GM19238 (cell line): ENCODE measurements around the gene FBXO47.
"Not testable (repeated sequence)": the region's sequence is repeated elsewhere in the genome, so short reads cannot be mapped to it uniquely, and the experiment has no call there.

Source experiments
- DNase-seq: peaks from one replicate; pipeline ENCODE4 v3.0.0; 2011; ENCODE audit warnings: low spot score; ENCODE audit not compliant: insufficient read length

FBXO47 gene

DNA sequence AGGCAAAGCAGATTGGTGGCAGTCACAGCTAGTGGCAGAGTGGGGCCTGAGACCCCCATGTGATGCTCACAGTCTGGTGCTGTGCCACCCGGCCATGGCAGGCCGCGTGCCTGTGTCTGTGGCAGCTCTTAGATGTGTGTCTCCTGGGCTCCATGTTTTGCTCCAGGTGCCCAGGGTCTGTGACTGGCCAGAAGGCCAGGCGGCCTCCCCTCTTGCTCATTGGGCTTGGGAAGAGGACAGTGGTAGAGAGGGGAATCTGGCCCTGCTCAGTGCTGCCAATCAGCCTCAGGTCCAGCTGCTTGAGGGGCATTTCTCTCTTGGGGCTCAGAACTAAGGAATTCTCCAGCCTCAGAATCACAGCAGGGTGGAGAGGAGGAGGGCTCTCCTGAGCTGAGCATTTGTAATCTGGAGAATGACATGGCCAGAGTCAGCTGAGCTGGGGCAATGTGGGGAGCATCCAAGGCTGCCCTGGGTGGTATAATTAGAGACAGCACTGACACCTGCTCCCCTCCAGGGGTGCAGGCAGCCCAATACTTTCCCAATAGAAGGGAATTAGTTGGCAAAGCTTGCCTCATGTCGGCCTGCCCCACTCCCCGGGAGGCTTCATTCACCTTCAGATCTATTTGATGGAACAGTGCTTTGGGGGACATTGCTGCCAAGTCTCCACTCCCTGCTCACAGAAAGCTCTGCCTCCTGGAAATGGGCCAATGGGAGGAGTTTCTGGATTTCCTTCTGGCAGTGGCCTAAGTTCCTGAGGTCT, 44.5 kb downstream of the FBXO47 start:
- DNase-seq = no peak

- DNase-seq = no peak
Observed at GRCh38 chr17:38921756-38922411, 45.3 kb downstream of the FBXO47 start.

- DNase-seq = no peak
Observed at GRCh38 chr17:38920374-38921291, 46.6 kb downstream of the FBXO47 start.

- DNase-seq = no peak
Observed at GRCh38 chr17:38919316-38920078, 47.7 kb downstream of the FBXO47 start.

DNA sequence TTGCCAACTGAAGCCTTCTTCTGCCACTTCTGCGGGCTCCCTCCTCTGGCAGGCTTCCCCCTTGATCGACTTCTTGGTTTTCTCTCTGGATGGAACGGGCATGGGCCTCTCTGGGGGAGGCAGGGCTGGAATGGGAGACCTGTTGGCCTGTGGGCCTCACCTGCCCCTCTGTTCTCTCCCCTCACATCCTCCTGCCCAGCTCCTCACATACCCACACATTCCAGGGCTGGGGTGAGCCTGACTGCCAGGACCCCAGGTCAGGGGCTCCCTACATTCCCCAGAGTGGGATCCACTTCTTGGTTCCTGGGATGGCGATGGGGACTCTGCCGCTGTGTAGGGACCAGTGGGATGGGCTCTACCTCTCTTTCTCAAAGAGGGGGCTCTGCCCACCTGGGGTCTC, 48.3 kb downstream of the FBXO47 start:
- DNase-seq = no peak

- DNase-seq = no peak
Observed at GRCh38 chr17:38918129-38918913, 48.9 kb downstream of the FBXO47 start.

- no peak for DNase-seq
Observed at GRCh38 chr17:38917259-38917658, 49.9 kb downstream of the FBXO47 start.

DNA sequence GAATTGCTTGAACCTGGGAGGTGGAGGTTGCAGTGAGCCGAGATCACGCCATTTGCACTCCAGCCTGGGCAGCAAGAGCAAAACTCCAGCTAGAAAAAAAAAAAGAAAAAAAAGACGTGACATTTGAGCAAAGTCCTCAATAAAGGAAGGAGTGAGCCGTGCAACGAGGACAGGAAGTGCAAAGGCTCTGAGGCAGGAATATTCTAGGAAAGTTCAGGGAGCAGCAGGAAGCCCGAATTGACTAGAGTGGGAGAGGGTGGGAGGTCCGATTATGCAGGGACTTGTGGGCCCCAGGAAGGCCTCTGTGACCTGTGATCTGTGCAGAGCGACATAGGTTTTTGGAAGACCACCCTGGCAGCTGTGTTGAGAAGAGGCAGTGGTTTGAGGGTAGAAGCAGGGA, 50.4 kb downstream of the FBXO47 start:
- no peak for DNase-seq

GRCh38 chr17:38915639-38915995, 51.6 kb downstream of the FBXO47 start:
- DNase-seq = no peak

GRCh38 chr17:38914741-38915638, 52.2 kb downstream of the FBXO47 start:
- no peak for DNase-seq

DNA sequence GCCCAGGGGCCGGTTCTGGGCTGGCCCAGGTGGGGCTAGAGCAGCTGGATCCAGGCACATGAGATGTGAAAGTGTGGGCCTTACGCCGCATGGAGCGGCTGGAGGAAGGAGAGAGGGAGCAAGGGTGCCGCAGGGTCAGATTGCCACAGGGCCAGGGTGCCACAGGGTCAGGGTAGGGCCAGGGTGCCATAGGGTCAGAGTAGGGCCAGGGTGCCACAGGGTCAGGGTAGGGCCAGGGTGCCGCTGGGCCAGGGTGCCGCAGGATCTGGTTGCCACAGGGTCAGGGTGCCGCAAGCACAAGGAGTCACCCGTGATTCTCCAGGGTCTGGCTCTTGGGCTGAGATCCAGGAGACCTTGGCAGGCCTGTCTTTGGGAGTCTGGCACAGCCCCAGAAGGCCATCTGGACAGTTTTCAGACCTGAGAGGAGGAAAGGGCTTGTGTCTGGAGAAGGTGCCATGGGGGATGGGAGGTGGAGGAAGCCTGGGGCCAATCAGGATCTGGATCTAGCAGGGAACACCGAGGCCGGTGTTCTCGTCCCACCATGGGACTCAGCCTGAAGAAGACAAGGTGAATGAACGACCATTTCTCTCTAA, 54.9 kb downstream of the FBXO47 start:
- no peak for DNase-seq

- not testable (repeated sequence) for DNase-seq
Observed at GRCh38 chr17:38911731-38912081, 55.5 kb downstream of the FBXO47 start.

DNA sequence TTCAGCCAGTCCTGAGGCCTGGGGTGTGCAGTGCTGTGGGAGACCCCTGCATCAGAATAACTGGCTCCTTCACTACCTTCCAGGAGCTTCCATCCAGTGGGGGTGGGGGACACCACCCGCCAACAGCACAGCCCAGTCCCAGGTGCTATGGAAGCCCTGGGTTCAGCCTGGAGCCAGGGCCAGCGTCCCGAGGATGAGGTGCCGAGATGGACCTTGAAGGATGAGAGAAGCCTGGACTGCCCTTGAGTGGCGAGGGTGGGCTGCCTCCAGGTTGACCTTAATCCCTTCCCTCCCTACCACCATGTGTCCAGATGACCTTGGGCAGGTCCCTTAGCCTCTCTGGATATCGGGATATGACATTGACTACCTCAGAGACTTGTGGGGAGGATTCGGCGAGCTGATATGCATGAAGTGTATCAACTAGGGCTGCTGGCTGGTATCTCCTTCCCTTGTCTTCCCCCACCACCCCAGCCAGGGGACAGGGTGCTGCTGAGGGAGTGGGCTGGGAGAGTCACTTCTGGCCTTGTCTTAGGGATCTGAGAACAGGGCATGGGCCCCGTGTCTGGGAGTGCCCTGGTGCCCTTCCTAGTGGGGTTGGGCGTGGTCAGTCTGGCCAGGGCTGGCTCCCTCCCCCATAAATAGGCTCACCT, 56.0 kb downstream of the FBXO47 start:
- DNase-seq = no peak

- no peak for DNase-seq
Observed at GRCh38 chr17:38910325-38910724, 56.9 kb downstream of the FBXO47 start.

DNA sequence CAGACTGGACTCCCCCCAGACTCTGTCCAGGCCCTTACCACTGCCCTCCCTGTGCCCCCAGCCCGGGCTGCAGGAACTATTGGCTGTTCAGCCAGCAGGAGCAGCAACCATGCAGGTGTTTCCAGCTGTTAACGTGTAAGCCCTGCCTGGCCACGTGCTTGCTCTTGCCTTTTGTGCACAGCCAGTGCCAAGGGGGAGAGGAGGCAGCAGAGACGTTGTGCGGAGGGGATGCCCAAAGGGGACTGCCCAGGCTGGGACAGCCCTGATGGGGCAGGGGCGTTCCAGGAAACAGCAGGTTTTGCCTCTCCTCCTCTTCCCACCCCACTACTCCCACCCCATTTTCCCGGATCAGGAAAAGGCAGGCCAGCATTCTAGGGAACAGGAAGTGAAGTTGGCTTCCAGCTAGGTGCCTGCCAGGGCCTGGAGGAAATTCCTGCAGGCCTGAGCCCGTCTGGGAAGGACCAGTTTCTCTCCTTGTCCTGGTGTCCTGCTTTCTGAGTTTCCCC, 58.5 kb downstream of the FBXO47 start:
- no peak for DNase-seq

DNA sequence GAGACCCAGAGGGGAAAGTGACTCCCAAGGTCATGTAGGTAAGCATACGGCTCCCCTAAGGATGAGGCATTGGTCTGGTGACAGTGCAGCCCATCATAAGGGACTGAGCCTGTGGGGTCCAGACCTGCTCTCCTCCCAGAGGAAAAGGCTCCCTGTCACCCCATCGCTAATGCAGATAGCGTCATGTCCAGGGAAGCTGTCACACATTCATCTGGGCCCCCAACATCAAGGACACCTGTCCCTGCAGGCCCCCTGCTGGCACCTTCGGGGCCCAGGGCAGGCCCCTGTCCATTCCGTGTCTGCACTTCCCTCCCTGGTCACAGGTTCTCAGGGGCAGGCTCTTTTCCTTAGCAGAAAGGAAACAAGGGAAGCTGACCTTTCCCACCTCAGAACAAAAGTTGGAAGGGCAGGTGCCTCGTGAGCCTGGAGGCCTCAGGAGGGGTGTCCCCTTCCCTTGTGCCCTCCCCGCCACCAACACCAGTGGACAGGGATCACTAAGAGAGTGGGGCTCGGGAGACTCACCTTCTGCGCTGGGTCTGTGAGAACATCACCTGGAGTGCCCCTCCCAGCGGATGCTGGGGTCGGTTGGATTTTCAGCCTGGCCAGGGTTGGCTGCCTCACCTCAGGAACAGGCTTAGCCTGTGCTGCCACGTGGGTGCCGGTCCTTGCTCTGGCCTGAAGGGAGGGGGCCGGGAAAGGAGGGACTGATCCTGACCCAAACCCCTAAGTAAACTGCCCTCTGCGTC, 59.1 kb downstream of the FBXO47 start:
- no peak for DNase-seq

- DNase-seq = no peak
Observed at GRCh38 chr17:38906460-38907228, 60.6 kb downstream of the FBXO47 start.
